Limb (tissue), 2 donors: Measurements from ENCODE around the gene HMCN1.

Experiments used
- DNase-seq, 2 donors: peaks; one replicate each; pipeline ENCODE4 v3.0.0-alpha.2; 2016; ENCODE audit errors: extremely low spot score in 2 of 2

The HMCN1 gene

DNA sequence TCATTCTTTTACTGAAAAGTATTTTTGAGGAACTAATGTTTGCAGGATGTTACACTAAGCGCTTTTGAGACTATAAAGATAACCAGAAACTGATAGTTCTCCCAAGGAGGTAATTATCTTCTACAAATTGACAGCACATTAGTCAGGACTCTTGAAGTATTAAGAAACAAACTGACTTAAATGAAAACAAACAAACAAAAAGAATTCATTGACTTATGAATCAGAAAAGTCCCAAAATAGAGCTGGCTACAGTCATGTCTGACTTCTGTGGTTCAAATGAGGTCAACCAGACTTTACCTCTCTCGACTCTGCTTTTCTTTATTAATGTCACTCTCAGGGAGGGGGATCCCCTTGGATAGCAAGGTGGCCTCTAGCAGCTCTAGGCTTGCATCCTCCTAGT, 344.1 kb downstream of the HMCN1 start:
- DNase-seq, result no peak

DNA sequence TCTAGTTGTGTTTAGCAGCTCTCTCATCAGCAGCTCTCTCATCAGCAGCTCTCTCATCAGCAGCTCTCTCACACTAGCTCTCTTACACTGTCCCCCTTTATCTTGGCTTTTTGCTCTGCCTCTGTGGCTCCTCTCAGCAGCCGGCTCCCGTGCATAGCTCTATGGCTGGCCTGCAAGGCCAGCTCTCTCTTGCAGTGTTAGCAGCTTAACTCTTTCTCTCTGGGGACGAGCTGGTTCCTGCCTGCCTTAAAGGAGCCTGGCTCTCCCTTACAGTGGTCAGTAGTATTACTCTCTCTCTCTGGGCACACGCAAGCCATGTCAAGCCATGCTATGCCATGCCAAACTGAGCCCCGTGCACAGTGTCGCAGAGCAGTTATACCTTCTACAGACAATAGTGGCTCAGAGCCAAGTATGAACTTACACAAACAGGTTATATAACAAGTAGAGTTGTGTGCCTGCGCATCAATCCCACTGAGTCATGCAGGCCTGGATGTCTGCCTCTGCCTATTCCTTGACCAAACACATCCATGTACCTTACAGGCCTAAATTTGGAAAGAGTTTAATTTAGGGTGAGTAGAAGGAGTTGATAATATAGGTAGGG, 345.0 kb downstream of the HMCN1 start:
- DNase-seq, result no peak

DNA sequence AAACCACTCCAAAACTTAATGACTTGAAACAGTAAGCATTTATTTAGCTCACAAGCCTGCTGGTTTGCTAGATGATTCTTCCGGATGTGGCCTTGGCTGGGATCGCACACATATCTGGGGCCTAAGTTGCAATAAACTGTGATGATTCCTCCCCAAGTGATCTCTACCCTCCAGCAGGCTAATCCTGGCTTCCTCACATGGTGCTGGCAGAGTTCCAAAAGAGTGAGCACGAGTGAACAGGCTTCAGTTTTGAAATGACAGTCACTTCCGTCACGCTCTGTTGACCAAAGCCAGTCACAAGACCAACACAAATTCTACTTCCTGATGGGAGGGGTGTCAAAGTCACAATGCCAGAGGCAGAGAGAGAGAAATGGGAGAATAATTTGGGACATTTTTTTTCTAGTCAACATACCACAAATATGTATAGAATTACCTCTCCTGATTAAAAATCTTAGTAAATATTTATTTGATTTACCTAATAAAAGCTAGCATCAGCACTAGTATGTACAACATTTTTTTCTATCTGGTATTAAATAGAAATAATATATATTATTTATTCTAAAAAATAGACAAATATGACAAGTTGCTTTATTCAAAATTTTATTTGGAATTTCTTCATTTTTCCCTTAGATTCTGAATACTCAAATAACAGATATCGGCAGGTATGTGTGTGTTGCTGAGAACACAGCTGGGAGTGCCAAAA, 348.2 kb downstream of the HMCN1 start:
- peak; percentile 66 to 72 for DNase-seq

DNA sequence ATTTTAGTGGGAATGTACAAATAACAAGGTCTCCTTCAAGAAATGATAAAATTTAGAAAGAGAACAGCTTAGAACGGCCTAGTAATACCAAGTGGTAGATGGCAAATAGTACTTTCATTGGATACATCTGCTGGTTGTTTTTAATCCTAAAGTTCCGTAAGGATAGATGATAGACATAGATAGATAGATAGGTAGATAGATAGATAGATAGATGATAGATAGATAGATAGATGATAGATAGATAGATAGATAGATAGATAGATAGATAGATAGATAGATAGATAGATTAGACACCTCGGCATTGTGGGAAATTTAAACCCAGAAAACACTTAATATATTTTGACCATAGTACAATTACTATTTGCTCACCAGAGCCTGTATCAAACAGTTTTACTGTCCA, 352.4 kb downstream of the HMCN1 start:
- DNase-seq, result no peak

DNA sequence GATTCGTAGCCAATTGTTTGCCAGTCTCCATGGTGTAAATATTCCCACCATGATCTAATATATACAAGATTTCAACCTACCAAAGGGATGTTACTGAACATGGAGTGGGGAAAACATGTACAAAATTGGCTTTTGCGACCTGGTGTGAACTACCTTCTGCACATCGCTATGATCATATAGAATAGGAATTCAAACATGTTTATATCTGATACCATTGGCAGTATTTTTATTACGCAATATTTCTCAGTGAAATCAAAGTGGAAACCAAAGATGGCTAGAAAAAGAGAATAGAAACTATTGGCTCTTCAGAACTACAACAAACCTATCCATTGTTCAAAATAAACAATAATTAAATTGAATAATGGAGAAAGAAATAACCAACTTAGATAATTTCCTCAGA, 355.7 kb downstream of the HMCN1 start:
- no peak for DNase-seq

DNA sequence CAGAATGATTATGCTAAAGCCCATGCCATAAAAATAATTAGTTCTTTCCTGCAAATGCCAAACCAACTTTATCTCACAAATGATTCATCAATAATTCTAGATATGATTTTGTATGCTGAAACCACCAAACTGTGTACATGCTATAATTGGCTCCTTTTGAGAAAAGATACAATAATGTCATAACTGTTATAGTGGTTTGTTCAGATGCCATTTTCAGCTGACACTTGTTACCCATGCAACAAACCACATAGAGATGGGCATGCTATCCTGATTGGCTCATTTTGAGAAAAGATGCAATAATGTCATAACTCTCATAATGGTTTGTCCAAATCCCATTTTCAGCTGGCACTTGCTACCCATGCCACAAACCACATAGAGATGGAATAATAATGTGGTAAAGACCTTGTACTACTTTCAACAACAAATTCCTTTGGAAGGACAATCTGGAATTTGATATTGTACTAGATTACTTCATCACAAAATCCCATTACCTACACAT, 357.1 kb downstream of the HMCN1 start:
- no peak for DNase-seq

DNA sequence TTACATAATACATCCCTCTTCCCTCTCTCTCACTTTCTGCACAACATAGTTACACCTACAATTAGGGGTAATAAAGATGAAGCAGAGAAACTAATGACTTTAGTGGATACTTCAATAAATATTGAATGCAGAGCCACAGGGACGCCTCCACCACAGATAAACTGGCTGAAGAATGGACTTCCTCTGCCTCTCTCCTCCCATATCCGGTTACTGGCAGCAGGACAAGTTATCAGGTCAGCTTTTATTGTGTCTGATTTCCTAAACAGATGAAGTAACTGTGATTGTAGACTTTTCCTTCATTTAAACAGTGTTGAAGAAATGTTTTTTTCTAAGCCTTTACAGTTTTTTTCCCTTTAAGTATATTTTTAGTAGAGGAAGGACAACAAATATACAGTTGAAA, 359.2 kb downstream of the HMCN1 start:
- DNase-seq, result no peak

DNA sequence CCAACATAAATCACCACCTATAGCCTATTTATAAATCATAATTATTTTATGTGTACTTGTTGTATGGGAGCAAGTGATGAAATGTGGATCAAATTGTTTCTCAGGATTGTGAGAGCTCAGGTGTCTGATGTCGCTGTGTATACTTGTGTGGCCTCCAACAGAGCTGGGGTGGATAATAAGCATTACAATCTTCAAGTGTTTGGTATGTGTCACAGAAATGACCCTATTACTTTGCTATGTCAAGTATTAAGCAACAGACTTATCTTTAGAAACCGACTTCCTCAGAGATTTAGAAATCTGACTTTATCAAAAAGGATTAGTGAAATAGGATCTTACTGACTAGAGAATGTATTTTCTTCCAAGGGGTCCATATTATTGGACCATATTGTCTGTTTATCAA, 360.0 kb downstream of the HMCN1 start:
- DNase-seq, result no peak

DNA sequence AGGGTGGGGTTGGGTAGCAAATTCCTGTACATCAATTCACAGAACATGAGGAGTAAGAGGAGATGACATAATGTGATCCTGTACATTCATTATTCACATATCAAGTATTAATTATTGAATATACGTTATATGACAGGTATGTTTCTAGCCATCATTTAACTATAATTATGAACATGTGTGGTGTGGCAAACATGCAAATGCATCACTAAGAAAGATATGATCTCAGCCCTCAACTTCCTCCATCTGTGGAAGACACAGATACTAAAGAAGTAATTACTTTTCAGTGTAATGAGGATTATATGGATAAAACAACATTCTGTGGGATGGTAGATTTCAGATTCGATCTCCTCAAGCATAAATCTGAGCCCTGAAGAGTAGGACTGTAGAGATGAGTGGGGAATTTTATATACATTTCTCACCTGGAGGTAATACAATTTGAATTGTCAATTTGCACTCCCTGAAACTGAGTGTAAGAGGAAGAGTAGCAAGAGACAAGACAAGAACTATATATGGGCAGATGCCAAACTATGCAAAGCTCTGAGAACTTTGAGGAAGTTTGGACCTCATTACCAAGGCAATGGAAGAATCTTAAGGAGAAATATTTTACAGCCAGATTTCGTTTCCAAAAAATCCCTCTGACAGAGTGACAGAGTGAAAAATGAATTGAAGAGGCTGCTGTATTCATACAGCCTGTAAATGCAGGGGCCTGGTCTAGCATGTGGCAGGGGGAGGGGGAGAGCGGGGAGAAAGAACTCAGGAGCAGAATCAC, 365.3 kb downstream of the HMCN1 start:
- no peak for DNase-seq

DNA sequence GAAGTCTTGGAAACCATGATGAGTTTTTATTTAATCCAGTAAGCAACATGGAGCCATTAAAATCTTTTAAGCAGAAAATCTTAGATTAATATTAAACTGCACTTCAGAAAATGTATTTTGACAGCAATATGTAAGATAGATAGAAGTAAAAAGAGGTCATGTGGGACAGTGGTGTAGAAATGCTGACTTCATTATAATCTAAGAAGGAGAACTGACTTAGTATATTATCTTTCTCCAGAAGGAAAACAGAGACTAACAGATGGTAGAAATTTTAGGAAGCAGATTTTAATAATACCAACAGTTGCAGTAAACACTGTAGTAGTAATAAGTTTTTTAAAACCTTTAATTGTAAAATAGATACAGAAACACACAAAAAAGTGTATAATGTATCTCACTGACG, 367.9 kb downstream of the HMCN1 start:
- no peak for DNase-seq

DNA sequence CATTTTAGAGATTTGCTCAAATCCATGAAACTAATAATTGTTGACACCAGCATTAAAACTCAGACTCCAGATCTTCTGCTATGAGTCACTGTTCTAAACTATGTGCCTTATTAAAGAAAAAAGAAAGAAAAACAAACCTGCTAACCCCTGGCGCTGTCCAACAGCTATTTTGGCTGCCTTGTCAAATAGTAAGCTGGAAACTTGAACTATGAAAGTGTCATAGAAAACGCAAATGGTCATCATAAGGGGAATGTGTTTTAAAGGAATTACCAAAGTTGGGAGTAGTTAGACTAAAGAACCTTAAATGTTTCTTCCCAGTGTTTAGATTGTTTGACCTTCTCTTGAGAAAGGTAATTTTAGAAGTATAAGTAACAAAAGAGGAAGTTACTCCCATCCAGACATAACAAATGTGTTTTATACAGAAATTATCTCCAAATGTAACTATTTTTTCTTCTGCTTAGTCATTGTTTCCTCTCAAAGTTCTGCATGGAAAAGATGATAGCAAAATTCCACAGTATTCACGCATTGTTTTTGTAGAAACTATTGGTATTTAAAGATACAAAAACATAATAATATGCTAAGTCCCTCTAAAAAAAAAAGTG, 368.5 kb downstream of the HMCN1 start:
- no peak for DNase-seq

DNA sequence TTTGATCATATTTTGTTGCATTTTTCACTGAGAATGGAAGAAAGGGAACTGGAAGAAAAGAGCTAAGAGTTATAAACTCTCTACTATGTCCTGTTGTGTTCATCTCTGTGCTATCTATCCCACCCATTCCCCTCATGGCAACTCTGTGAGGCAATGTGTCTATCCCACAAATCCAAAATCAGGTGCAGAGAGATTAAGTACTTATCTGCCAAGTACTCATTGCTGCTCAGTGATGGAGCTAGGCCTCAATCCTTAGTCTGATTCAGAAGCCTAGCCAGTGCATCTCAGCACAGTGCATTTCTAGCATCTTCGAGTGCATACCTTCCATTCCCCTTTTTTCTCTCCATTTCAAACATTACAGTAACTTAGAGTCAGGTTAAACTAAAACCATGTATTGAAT, 370.3 kb downstream of the HMCN1 start:
- no peak for DNase-seq

DNA sequence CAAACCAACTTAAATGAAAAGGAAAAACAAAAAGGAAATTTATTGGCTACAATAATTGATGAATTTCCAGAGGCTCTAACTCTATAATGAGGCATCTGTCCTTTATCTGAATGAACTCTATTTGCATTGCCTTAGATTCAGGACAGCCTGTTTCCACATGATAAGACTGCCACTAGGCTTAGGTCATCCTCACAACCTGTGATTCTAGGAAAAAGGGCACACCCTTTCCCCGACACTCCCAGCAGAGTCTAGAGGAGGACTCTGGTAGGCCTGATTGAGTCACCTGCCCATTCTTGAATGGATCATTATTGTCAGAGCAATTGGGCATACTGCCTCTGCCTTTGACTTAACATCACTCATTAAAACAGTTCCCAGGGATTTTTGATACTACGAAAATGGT, 378.1 kb downstream of the HMCN1 start:
- DNase-seq, result no peak

DNA sequence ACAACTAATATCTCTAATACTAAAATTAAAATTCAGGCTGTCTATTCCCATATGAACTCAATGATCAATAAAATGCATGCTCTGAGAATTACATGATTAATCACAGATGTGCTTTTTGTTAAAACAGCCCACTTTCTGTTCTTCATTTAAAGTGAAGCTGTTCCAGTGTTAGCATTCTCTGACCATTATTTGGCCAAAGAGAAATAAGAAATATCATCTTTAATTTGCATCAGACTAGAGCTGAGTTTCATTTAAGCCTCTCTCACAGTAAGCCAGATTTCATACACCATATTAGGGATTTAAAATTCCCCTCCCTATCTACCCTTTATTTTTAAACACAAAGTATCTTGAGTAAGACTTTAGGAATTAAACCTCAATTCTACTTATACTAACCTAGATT, 379.3 kb downstream of the HMCN1 start:
- no peak for DNase-seq

DNA sequence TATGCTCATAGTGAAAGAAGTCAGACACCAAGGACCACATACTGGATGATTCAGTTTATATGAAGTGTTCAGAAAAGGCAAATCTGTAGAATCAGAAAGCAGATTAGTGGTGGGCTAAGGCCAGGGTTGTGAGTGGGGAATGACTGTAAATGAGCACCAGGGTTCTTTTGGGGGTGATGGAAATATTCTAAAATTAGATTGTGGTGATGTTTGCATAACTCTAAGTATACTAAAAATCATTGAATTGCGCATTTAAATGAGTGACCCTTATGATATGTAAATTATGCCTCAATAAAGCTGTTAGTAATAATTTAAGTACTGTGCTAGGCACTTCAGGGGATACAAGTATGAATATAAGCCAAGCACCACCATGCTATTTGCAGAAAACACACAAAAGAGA, 384.5 kb downstream of the HMCN1 start:
- no peak for DNase-seq

DNA sequence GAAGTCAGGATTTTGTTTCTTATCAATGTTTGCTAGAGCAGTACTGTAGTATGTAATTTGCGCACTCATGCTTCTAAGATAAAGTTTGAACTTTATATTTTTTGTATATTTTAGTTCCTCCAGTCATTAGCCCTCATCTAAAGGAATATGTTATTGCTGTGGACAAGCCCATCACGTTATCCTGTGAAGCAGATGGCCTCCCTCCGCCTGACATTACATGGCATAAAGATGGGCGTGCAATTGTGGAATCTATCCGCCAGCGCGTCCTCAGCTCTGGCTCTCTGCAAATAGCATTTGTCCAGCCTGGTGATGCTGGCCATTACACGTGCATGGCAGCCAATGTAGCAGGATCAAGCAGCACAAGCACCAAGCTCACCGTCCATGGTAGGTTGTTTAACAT, 388.6 kb downstream of the HMCN1 start:
- no peak for DNase-seq

DNA sequence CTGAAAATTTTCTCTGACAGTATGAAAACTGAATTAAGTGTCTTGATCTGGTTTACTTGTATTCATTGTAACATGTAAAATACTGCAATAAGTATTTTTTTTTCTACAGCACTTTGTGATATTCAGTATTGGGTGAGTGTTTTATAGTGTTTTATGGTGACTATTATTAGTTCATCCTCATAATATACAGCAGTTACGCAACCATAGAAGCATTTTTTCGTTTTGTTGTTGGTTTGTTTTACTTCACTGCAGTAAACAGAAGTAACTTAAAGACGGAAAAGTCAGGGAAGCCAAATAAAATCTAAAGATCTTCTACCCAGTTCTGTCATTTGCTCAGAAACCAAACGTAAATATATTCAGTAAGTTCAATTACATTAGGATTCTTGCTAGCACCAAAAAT, 390.8 kb downstream of the HMCN1 start:
- no peak for DNase-seq

DNA sequence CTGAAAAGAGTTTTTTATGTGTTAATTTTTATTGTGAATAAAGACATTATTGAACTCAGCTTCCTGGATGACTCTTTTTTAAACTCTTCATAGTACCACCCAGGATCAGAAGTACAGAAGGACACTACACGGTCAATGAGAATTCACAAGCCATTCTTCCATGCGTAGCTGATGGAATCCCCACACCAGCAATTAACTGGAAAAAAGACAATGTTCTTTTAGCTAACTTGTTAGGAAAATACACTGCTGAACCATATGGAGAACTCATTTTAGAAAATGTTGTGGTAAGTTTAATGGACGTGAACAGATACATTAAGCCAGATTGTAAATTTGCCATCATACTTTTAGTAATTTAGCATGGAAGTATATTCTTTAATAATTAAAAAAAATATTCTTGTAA, 391.3 kb downstream of the HMCN1 start:
- no peak for DNase-seq

DNA sequence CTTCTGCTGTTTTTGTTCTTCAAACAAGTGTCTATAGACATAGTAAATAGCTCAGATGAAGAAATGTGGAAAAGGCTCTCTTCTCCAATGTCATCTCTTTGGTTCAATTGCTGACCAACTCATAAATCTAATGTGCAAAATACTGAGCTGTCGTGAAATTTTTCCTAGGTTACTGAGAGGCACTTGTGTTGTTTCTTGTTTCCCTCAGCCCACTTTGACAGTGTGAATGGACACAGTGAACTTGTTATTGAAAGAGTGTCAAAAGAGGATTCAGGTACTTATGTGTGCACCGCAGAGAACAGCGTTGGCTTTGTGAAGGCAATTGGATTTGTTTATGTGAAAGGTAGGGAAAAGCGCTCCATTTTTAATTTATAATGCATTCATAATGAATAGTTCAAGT, 395.6 kb downstream of the HMCN1 start:
- no peak for DNase-seq

DNA sequence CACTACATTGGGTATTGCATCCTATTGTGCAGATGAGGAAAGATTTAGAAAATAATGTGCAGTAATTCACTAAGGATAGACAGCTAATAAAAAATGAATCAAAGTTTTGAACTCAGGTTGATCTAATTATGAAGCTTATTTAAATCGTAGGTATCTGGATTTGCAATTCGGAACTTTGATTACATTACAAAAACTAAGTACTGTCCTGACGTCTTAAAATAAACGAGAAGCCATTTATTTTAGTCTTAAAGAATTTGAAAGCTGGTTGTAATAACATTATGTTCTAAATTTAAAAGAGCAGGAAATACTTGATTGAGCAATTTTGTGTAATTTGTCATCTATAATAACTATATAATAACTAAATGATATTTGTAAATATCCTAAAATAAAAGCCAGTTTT, 404.9 kb downstream of the HMCN1 start:
- no peak for DNase-seq

DNA sequence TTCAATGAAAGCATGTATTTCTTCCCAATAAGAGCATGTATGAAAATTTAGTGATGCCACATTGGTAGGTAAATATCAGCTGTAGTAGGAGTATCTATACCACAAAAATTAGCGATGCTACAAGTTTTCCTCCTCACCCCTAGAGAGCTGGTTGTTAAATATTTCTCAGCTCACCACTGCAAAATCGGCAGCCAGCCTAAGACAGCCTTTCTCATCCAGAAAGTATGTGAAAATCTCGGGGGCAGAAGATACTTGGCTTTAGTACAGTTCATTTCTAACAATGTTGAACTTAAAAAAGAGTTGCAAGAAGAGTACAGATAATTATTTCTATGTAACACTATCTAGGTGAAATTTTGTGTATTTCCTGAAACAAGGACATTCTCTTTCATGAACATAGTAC, 405.5 kb downstream of the HMCN1 start:
- no peak for DNase-seq

DNA sequence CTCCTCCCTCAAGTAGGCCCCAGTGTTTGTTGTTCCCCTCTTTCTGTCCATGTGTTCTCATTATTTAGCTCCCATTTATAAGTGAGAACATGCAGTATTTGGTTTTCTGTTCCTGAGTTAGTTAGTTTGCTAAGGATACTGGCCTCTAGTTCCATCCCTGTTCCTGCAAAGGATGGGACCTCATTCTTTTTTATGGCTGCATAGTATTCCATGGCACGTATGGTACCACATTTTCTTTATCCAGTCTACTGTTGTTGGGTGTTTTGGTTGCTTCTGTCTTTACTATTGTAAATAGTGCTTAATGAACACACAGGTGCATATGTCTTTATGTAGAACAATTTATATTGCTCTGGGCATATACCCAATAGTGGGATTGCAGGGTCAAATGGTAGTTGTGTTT, 408.0 kb downstream of the HMCN1 start:
- no peak for DNase-seq
